ENCODE measurements around the gene LPAR5.

GRCh38 chr12:6607751-6608591 is 27.8 kb downstream of the LPAR5 start:
- TF ChIP-seq POLR2A (IDR thresholded peaks at IDR 0.05) (no peak), CTCF (IDR thresholded peaks at IDR 0.05) (no peak)
